SK-N-SH treated with all-trans-retinoic acid at 6 μM for 48 hours (cell line): ENCODE results near the gene PDZD2.

ENCODE experiments used
- ATAC-seq: fragments of 200-7000 bp; cut with Tn5 transposase; 3 replicates; pipeline ENCODE4 v1.9.1; 2020; ENCODE audit warnings: mild to moderate bottlenecking, moderate library complexity
- BACH2 ChIP-seq: fragments of 250-450 bp; sonication (Bioruptor Pico); IDR thresholded peaks from 2 replicates; pipeline ENCODE4 v1.9.0; 2021; ENCODE audit warnings: mild to moderate bottlenecking, borderline replicate concordance
- CSDC2 ChIP-seq: fragments of 250-450 bp; sonication (Bioruptor Pico); IDR thresholded peaks from 2 replicates; pipeline ENCODE4 v1.5.0; 2020; ENCODE audit warnings: mild to moderate bottlenecking, moderate library complexity
- ESRRG ChIP-seq: fragments of 250-450 bp; sonication (Bioruptor Pico); IDR thresholded peaks from 2 replicates; pipeline ENCODE4 v1.6.1; 2021; ENCODE audit warnings: mild to moderate bottlenecking
- GLIS3 ChIP-seq: fragments of 250-450 bp; sonication (Bioruptor Pico); IDR thresholded peaks from 2 replicates; pipeline ENCODE4 v1.5.0; 2020; ENCODE audit warnings: mild to moderate bottlenecking, moderate library complexity
- ISL1 ChIP-seq: fragments of 250-450 bp; sonication (Bioruptor Pico); IDR thresholded peaks from 2 replicates; pipeline ENCODE4 v2.1.2; 2022; ENCODE audit warnings: mild to moderate bottlenecking, moderate library complexity
- POU6F1 ChIP-seq: fragments of 250-450 bp; sonication (Bioruptor Pico); IDR thresholded peaks from 2 replicates; pipeline ENCODE4 v1.8.0; 2021; ENCODE audit warnings: low read depth, mild to moderate bottlenecking, moderate library complexity, borderline replicate concordance
- PPARA ChIP-seq: fragments of 250-450 bp; sonication (Bioruptor Pico); IDR thresholded peaks from 2 replicates; pipeline ENCODE4 v1.5.0; 2020; ENCODE audit warnings: mild to moderate bottlenecking, borderline replicate concordance
- RARB ChIP-seq: fragments of 250-450 bp; sonication (Bioruptor Pico); IDR thresholded peaks from 2 replicates; pipeline ENCODE4 v1.8.0; 2021; ENCODE audit warnings: mild to moderate bottlenecking, moderate library complexity
- SNAI2 ChIP-seq: fragments of 250-450 bp; sonication (Bioruptor Pico); IDR thresholded peaks from 2 replicates; pipeline ENCODE4 v1.5.0; 2020; ENCODE audit warnings: mild to moderate bottlenecking, moderate library complexity
- TOX ChIP-seq: fragments of 250-450 bp; sonication (Bioruptor Pico); IDR thresholded peaks from 2 replicates; pipeline ENCODE4 v1.8.0; 2021; ENCODE audit warnings: mild to moderate bottlenecking, moderate library complexity, borderline replicate concordance
- ZFP30 ChIP-seq: fragments of 450-650 bp; formaldehyde crosslinking; IDR thresholded peaks from 2 replicates; pipeline ENCODE4 v1.5.0; 2022; ENCODE audit warnings: mild to moderate bottlenecking, moderate library complexity
- ZNF565 ChIP-seq: fragments of 450-650 bp; formaldehyde crosslinking; conservative IDR thresholded peaks from 2 replicates; pipeline ENCODE4 v1.5.0; 2020; ENCODE audit warnings: low read depth, mild to moderate bottlenecking, moderate library complexity
- ZNF8 ChIP-seq: fragments of 450-650 bp; formaldehyde crosslinking; IDR thresholded peaks from 2 replicates; pipeline ENCODE4 v1.5.0; 2020; ENCODE audit warnings: mild to moderate bottlenecking, moderate library complexity
- TF ChIP-seq, protein P1 (sequence below): fragments of 250-450 bp; sonication (Bioruptor Pico); IDR thresholded peaks from 2 replicates; pipeline ENCODE4 v1.5.0; 2020; ENCODE audit warnings: mild to moderate bottlenecking, moderate library complexity

Gene PDZD2

GRCh38 chr5:32055891-32056866 is 417.2 kb downstream of the PDZD2 start:
- no peak for TF ChIP-seq GLIS3
- TF ChIP-seq, protein P1, sequence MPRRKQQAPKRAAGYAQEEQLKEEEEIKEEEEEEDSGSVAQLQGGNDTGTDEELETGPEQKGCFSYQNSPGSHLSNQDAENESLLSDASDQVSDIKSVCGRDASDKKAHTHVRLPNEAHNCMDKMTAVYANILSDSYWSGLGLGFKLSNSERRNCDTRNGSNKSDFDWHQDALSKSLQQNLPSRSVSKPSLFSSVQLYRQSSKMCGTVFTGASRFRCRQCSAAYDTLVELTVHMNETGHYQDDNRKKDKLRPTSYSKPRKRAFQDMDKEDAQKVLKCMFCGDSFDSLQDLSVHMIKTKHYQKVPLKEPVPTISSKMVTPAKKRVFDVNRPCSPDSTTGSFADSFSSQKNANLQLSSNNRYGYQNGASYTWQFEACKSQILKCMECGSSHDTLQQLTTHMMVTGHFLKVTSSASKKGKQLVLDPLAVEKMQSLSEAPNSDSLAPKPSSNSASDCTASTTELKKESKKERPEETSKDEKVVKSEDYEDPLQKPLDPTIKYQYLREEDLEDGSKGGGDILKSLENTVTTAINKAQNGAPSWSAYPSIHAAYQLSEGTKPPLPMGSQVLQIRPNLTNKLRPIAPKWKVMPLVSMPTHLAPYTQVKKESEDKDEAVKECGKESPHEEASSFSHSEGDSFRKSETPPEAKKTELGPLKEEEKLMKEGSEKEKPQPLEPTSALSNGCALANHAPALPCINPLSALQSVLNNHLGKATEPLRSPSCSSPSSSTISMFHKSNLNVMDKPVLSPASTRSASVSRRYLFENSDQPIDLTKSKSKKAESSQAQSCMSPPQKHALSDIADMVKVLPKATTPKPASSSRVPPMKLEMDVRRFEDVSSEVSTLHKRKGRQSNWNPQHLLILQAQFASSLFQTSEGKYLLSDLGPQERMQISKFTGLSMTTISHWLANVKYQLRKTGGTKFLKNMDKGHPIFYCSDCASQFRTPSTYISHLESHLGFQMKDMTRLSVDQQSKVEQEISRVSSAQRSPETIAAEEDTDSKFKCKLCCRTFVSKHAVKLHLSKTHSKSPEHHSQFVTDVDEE (CRISPR knock-in tag): no peak
- no peak for TF ChIP-seq ESRRG (CRISPR knock-in tag)
- TF ChIP-seq POU6F1: no peak
- no peak for ATAC-seq

DNA sequence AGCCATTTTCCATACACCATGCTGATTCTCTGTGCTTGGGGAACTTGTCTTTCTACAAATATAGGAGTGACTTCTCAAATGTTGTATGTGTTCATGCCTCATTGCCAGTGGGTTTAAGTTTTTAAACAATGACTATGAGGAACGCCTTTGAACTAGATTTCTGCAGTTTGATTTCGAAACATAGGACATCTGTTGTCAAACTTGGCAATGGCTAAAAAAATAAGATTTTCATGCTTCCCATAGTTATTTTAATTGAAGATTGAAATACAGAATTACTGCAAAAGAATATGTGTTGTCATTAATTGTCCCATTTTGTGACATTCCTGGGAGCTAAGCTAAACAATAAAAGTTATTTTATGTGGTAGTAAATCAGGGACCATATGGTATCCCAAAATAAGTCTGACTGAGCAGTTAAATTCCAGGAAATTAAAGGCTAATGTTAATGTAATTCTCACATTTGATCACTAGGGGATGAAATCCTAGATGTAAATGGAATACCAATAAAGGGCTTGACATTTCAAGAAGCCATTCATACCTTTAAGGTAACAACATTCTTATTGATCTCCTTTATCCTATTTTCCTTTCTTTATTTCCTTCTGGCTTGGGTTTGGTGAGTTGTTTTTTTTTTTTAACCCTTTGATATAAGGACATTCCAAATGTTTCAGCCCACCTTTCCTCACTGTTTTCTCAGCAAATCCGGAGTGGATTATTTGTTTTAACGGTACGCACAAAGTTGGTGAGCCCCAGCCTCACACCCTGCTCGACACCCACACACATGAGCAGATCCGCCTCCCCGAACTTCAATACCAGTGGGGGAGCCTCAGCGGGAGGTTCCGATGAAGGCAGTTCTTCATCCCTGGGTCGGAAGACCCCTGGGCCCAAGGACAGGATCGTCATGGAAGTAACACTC is 418.5 kb downstream of the PDZD2 start:
- no peak for ATAC-seq
- TF ChIP-seq TOX (CRISPR knock-in tag) (no peak), POU6F1 (no peak), BACH2 (no peak), PPARA (no peak), GLIS3 (no peak), CSDC2 (CRISPR knock-in tag) (no peak)
- TF ChIP-seq, protein P1 (CRISPR knock-in tag): no peak

DNA sequence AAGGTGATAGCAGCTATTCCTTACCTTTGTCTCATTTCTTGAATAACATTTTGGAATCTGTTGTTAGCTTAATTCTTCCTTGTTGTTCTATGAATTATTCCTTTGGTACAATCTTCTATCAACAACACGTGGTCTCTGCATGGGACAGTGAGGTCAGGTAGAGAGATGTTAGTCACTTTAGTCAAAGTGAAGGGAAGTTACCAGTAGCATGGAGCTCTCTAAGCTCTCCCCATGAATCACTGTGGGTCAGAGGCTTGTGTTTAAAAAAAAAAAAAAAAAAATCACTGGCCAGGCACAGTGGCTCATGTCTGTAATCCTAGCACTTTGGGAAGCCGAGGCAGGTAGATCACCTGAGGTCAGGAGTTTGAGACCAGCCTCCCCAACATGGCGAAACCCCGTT is 419.2 kb downstream of the PDZD2 start:
- ATAC-seq: no peak
- no peak for TF ChIP-seq ZFP30
- TF ChIP-seq, protein P1 (CRISPR knock-in tag): no peak
- TF ChIP-seq RARB (CRISPR knock-in tag): no peak
- TF ChIP-seq SNAI2 (CRISPR knock-in tag): no peak
- TF ChIP-seq ZNF8 (CRISPR knock-in tag): no peak
- TF ChIP-seq, all 23 proteins: peak for 0

GRCh38 chr5:32058997-32059396 is 420.1 kb downstream of the PDZD2 start:
- TF ChIP-seq SNAI2 (CRISPR knock-in tag) (no peak), ISL1 (no peak), ZNF565 (CRISPR knock-in tag) (no peak), POU6F1 (no peak)
- no peak for ATAC-seq
